AG08395 (cell line): Measurements from ENCODE around the gene FCMR.

ENCODE experiments used
- DNase-seq: peaks from one replicate; pipeline ENCODE4 v3.0.0; 2012; ENCODE audit warnings: mixed read lengths, low spot score

FCMR gene

DNA sequence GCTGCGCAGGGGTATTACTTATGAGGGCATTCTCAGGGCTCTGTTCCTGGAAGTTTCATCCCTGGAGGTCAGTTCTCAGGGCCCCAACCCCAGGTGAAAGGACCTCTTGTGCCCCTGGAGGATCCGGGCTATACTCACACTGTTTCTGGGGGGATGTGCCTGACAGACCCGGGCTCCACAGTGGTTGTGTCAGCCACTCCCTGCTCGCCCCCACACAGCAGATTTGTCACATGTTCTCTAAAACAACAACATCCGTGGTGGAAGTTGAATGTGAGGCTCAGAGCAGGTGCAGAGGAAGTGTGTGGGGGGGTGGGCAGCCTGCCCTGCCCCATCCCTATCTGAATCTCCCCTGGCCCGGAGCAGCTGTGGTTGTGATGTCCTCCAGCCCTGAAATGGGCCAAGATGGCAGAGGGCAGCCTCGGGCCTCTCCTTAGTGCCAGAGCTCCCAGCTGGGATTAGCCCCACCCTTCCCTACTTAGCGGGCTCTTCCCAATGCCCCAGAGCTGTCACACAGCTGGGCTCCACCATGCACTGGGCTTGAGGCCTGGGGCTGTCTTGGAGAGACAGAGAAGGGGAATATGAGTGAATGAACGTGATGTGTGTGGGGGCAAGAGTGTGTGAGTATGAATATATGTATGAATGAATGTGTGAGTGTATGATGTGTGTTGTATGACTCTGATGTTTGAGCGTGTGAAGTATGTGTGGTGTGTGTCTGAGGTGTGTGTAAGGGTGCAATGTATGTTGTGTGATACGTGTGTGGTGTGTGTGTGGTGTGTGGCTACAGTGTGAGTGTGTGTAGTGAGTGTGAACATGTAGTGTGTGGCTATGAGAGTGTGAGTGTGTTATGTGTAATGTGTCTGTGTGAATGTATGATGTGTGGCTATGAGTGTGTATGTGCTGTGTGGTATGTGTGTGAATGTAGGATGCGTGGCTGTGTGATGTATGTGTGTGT lies 1.5 kb upstream of the FCMR start:
- DNase-seq = no peak

DNA sequence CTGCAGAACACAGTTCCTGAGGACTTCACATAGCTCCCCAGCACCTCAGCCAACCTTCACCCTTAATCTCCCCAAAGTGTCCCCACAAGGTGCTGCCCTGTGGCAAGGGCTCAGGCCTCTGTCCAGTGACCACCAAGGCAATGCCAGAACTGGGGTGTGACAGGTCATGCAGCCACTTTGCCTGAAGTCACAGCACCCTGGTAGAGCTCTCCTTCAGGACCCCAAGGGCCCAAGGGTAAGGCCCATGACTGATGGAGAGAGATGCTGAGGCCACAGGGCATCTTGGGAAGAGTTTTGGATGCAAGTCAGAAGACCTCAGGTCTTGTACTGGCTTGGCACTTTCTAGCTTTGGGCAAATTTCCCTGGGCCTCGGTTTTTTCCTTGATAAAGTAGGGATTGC lies 783 bp upstream of the FCMR start:
- no peak for DNase-seq

- no peak for DNase-seq
Observed at GRCh38 chr1:206918076-206918475, 3.7 kb downstream of the FCMR start.

GRCh38 chr1:206916000-206916709 lies 5.6 kb downstream of the FCMR start:
- DNase-seq = no peak

GRCh38 chr1:206915030-206915735 lies 6.6 kb downstream of the FCMR start:
- DNase-seq = no peak

GRCh38 chr1:206913766-206914537 lies 7.8 kb downstream of the FCMR start:
- no peak for DNase-seq

GRCh38 chr1:206912445-206913095 lies 9.2 kb downstream of the FCMR start:
- peak; percentile 89 for DNase-seq

DNA sequence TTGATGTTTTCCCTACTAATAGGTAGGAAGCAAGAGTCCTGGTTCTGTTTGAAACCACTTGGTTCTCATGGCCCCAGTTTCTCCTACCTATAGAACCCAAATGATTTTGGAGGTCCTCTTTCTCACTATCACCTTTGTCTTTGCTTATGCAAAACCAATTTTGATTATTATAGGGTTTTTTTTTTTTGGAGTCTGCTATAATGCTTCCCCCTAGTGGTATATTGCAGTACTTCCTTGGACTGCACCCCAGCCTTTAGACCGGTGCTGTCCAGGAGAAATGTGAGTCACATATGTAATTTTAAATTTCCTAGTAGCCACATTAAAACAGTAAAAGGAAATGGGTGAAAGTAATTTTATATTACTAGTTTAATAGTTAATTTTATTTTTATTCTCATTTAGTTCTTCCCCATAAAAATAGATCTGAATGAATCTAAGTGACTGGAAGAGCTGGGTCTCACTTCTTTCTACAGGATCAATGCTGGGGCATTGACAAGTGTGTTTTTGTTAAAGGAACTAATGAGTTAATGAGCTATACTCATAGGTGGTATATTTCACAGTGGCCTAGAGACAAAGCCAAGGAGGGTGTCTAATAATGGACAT lies 10.6 kb downstream of the FCMR start:
- peak; percentile 78 for DNase-seq

DNA sequence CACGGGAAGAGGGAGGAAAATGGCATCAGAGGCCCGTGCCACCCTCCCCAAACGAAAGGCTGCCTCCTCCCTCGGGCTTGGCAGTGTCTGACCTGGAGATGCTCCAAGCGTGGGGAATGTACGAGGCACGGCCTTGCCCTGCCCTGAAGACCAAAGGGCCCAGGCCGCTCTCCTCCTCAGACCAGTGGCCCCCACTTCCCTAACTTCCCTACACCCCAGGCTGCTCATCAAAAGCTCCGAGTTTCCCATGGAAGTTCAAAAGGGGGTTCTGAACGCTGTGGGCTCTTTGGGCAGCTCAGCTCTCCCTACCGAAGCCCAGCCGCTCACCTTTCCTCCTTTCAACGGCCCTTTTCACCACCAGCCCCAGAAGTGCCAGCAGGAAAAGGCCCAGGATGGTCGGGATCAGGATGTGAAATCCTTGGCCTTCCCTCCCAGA lies 11.8 kb downstream of the FCMR start:
- DNase-seq = no peak

GRCh38 chr1:206909161-206909882 lies 12.4 kb downstream of the FCMR start:
- peak; percentile 20 for DNase-seq

- no peak for DNase-seq
Observed at GRCh38 chr1:206908038-206908437, 13.7 kb downstream of the FCMR start.

- DNase-seq = no peak
Observed at GRCh38 chr1:206907304-206907991, 14.3 kb downstream of the FCMR start.

- peak; percentile 89 for DNase-seq
Observed at GRCh38 chr1:206905295-206906164, 16.2 kb downstream of the FCMR start.

DNA sequence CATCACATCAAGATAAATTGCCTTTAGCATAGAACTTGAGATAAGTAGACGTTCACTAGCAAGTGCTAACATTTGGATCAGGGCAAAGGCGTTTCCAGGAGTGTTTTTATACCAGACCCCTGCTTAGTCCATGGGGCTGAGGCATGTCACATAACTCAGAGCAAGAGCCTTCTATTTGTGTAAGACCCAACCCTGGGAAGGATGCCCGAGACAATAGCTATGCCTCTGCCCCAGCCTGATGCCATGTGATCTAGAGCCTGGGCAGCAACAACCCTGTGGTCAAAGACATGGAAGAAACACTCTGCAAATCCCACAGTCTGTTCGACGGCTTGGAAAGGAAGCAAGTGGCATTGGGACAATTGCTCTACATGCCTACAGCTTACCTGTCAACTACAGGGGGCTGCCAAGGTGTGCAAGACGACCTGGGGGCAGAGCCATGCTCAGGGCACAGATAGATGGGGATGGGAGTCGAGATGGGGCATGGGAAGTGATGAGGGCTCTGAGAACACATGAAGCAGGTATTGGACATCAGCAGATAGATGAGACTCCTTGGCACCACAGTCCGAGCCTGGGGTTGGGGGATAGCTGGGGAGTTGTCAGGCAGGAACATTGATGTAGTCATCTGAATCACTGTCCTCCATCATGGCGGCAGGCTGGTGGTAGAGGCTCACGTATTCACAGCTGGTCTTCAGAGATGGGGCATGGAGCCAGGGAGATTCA lies 17.2 kb downstream of the FCMR start:
- DNase-seq = no peak

GRCh38 chr1:206903687-206904086 lies 18.1 kb downstream of the FCMR start:
- no peak for DNase-seq

- DNase-seq = no peak
Observed at GRCh38 chr1:206902702-206903101, 19.0 kb downstream of the FCMR start.

DNA sequence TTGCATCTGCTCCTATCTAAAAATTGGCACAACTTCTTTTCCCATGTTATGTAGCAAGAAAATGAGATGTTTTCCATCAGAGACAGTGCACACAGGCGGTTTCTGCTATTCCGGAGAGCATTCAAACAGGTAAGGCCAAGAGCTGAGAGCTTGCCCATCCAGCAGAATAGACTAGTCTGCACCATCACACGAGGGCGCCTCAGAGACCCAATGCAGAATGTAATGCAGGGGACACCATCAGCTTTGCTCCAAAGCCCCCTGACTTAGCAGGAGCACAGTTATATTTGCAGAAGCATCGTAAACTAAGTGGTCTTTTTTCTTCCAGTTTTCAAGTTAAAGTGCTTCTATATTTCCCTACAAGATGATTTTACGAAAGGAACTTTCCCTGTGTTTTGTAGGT lies 19.8 kb downstream of the FCMR start:
- DNase-seq = no peak

GRCh38 chr1:206900149-206900548 lies 21.6 kb downstream of the FCMR start:
- DNase-seq = no peak
